GM19035 (cell line): ENCODE data around the gene CD70.
"Not testable (repeated sequence)": the region's sequence is repeated elsewhere in the genome, so short reads cannot be mapped to it uniquely, and the experiment has no call there.

ENCODE experiments used
- ATAC-seq: cut with Tn5 transposase; IDR thresholded peaks from one replicate; pipeline ENCODE4 v1.9.1; 2021; ENCODE audit not compliant: unreplicated experiment

CD70 gene

DNA sequence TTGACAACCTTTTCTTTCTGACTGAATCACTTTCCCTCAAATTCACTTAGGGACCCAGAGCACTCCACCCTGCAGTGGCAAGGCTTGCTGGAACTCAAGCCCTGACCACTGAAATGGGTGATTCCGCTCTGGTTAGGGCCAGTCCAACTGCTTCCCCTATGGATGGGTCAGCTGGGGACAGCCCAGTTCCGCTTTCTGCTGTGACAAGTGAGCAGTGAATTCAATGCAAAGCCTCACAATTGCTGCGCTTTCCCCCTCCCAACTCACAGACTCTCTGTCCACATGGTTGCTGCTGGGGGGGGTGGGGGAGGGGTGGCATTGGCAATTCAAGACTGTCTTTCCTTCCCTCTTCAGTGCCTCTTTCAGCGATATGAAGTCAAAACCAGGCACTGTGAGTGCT is 18.7 kb downstream of the CD70 start:
- ATAC-seq: no peak

DNA sequence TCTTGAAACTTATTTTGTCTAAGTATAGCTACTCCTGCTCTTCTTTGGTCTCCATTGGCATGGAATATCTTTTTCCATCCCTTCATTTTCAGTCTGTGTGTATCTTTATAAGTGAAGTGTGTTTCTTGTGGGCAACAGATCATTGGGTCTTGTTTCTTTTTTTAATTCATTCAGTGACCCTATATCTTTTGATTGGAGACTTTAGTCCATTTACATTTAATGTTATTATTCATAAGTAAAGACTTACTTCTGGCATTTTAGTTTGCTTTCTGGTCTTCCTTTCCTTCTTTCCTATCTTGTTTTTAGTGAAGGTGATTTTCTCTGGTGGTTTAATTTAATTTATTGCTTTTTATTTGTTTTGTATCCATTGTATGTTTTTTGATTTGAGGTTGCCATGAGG is 19.8 kb downstream of the CD70 start:
- no peak for ATAC-seq

DNA sequence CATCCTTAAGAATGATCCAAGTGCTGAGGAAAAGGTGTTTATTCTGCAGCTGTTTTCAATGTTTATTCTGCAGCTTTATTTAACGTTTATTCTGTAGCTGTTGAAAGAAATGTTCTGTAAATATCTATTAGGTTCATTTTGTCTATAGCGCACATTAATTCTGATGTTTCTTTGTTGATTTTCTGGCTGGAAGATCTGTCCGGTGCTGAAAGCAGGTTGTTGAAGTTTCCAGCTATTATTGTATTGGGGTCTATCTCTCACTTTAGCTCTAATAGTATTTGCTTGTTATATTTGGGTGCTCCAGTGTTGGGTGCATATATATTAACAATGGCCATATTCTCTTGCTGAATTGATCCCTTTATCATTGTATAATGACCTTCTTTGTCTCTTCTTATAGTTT is 20.2 kb downstream of the CD70 start:
- no peak for ATAC-seq

- no peak for ATAC-seq
Observed at GRCh38 chr19:6568816-6569215, 22.1 kb downstream of the CD70 start.

DNA sequence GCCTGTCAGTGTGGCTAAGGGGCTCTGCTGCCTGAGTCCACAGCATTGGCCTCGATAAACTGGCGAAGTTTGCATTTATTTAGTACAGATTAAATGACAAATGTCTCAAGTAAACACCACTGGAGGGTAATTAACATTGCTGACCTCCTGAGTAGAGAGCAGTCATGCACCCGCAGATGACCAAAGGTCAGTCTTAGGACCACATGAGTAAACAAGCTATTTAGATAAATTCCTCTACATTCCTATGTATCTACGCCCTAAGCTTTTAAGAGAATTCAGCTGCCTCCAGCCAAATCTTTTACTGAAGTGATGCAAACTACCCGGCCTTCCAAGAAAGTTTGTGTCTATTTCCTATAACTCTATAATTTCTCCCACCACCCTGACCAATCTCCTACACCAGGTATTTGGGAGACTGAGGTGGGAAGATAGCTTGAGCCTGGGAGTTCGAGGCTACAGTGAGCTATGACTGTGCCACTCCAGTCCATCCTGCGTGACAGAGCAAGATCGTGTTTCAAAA is 22.9 kb downstream of the CD70 start:
- ATAC-seq: no peak

GRCh38 chr19:6566727-6567126 is 24.2 kb downstream of the CD70 start:
- ATAC-seq: not testable (repeated sequence)

GRCh38 chr19:6564393-6564792 is 26.6 kb downstream of the CD70 start:
- no peak for ATAC-seq

DNA sequence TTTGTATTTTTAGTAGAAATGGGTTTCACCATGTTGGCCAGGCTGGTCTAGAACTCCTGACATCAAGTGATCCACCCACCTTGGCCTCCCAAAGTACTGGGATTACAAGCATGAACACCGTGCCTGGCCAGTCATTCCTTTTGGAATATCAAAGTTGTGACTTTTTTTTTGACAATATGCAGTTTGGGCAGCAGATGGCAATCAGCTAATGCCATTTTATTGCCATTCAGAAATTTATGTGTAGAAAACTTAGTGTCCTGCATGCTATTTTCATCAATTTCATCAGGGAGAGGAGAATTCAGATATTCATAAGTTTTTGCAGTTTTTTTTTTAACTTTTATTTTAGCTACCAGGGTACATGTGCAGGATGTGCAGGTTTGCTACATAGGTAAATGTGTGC is 28.5 kb downstream of the CD70 start:
- ATAC-seq: not testable (repeated sequence)

- ATAC-seq: no peak
Observed at GRCh38 chr19:6556480-6557195, 34.3 kb downstream of the CD70 start.

- no peak for ATAC-seq
Observed at GRCh38 chr19:6556043-6556449, 34.9 kb downstream of the CD70 start.

GRCh38 chr19:6551607-6552450 is 39.1 kb downstream of the CD70 start:
- ATAC-seq: no peak

GRCh38 chr19:6551091-6551490 is 39.9 kb downstream of the CD70 start:
- no peak for ATAC-seq

DNA sequence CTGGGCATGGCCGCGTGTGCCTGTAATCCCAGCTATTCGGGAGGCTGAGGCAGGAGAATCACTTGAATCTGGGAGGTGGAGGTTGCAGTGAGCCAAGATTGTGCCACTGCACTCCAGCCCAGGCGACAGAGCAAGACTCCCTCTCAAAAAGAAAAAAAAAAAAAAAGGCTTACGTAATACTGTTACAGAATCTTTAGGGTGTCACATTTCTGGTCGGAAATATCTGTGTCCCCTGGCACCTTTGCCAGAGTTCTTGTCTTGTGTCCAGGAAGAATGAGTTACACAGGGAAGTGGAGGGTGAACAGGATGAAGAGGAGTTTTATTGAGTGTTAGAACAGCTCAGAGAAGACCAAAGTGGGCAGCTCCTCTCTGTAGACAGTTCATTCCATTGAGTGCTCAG is 40.3 kb downstream of the CD70 start:
- not testable (repeated sequence) for ATAC-seq

DNA sequence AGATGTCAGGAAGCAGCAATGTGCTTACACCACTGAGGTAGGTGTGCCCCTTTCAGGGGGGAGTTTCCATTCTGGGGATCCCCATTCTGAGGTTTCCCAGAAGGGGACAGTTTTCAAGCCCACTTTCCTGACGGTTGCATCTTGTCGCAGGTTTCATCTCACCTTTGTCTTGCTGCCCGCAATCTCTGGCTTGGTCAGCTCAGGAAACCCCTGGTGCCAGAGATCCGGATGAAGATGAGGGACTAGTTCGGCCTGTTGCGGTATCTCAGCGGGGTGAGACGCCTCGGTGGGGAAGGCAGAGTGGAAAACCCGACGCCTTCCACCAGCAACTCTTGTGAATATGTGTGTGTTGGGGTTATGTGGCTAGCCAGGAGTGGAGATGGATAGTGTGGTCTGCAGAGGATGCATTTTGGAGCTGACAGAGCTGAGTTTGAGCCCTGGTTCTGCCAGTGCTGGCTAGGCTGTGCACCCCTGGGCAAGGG is 47.0 kb downstream of the CD70 start:
- no peak for ATAC-seq

GRCh38 chr19:6540918-6541689 is 49.8 kb downstream of the CD70 start:
- no peak for ATAC-seq

GRCh38 chr19:6539514-6539913 is 51.4 kb downstream of the CD70 start:
- no peak for ATAC-seq
